ENCODE data around the gene MYO7B. TPM values are rescaled to one million over a fixed set of nuclear protein-coding genes. Genes with fewer than 3 reads are reported as not detected.

MYO7B gene
- total RNA-seq, 1 experiment from 2014 or later: 28.0 TPM

- Histone ChIP-seq H3K4me2 (ENCODE audit: low read length) (no peak overlapping the region), H3K36me3 (ENCODE audit: low read depth, low read length) (peaks cover 46% of the 10 kb centered on the region; the same call in 1 of the 2 replicates), H3K4me1 (ENCODE audit: insufficient read depth, low read length) (no peaks in the 10 kb centered on the region), H3K27ac (ENCODE audit: low read length) (no peak overlapping the region), H3K4me3 (ENCODE audit: low read length) (no peak overlapping the region), H4K20me1 (ENCODE audit: low read length) (peaks cover 19% of the 10 kb centered on the region), H3K79me2 (ENCODE audit: low read length) (peaks cover 100% of the 10 kb centered on the region), H3K27me3 (ENCODE audit: low read length) (no peaks in the 10 kb centered on the region), H3K9me2 (replicated peaks; ENCODE audit: low read length) (no peaks in the 10 kb centered on the region), H3K9ac (ENCODE audit: low read length) (no peak overlapping the region), H2AFZ (ENCODE audit: low read length) (no peak overlapping the region), H3F3A (ENCODE audit: low read length, unreplicated experiment) (no peaks in the 10 kb centered on the region), H3K9me3 (ENCODE audit: low read length) (no peaks in the 10 kb centered on the region)
- ATAC-seq: no peak
- ChIA-PET POLR2A (ENCODE audit: unreplicated experiment) (no interaction called here), CTCF (no interaction called here)
- no TSS peak for BruUV-seq (replicated peaks)
- DNase-seq: no peak
- intact Hi-C loops (cut with micrococcal nuclease): no loop called here
- TF ChIP-seq EZH2phosphoT487 (IDR thresholded peaks at IDR 0.05; ENCODE audit: borderline replicate concordance, low read length): no peak
- no peak for TF ChIP-seq EZH2 (IDR thresholded peaks at IDR 0.05; ENCODE audit: low read length, unreplicated experiment)
- TF ChIP-seq CTCF (conservative IDR thresholded peaks at IDR 0.05; ENCODE audit: low read depth, low read length): no peak
These were observed 19.3 kb upstream of the MYO7B start for GRCh38 chr2:127516041-127516762.

- TF ChIP-seq CTCF (conservative IDR thresholded peaks at IDR 0.05; ENCODE audit: low read depth, low read length): no peak
- no peak for TF ChIP-seq EZH2phosphoT487 (IDR thresholded peaks at IDR 0.05; ENCODE audit: borderline replicate concordance, low read length)
- no peak for TF ChIP-seq EZH2 (IDR thresholded peaks at IDR 0.05; ENCODE audit: low read length, unreplicated experiment)
- Histone ChIP-seq H3K9me3 (ENCODE audit: low read length) (no peaks in the 10 kb centered on the region), H2AFZ (ENCODE audit: low read length) (no peak overlapping the region), H3F3A (ENCODE audit: low read length, unreplicated experiment) (no peaks in the 10 kb centered on the region), H3K9me2 (replicated peaks; ENCODE audit: low read length) (no peaks in the 10 kb centered on the region), H3K4me2 (ENCODE audit: low read length) (no peak overlapping the region), H3K79me2 (ENCODE audit: low read length) (peaks cover 100% of the 10 kb centered on the region), H3K4me3 (ENCODE audit: low read length) (no peak overlapping the region), H3K27me3 (ENCODE audit: low read length) (no peaks in the 10 kb centered on the region), H3K27ac (ENCODE audit: low read length) (no peak overlapping the region), H3K36me3 (ENCODE audit: low read depth, low read length) (peaks cover 45% of the 10 kb centered on the region), H3K4me1 (ENCODE audit: insufficient read depth, low read length) (no peaks in the 10 kb centered on the region), H4K20me1 (ENCODE audit: low read length) (peaks cover 18% of the 10 kb centered on the region), H3K9ac (ENCODE audit: low read length) (no peak overlapping the region)
- DNase-seq (no peak), ATAC-seq (no peak)
- ChIA-PET CTCF (no interaction called here), POLR2A (ENCODE audit: unreplicated experiment) (no interaction called here)
- BruUV-seq (replicated peaks): no TSS peak
- intact Hi-C loops (cut with micrococcal nuclease): no loop called here
These were observed 18.0 kb upstream of the MYO7B start for GRCh38 chr2:127517465-127517864.

GRCh38 chr2:127520424-127520823 is 15.1 kb upstream of the MYO7B start:
- Histone ChIP-seq H3K79me2 (ENCODE audit: low read length) (peaks cover 100% of the 10 kb centered on the region), H3K9me3 (ENCODE audit: low read length) (no peaks in the 10 kb centered on the region), H3K9ac (ENCODE audit: low read length) (no peak overlapping the region), H2AFZ (ENCODE audit: low read length) (no peak overlapping the region), H3K4me2 (ENCODE audit: low read length) (no peak overlapping the region), H3K36me3 (ENCODE audit: low read depth, low read length) (peaks cover 46% of the 10 kb centered on the region), H3K9me2 (replicated peaks; ENCODE audit: low read length) (no peaks in the 10 kb centered on the region), H3K4me1 (ENCODE audit: insufficient read depth, low read length) (peaks cover 8% of the 10 kb centered on the region; the same call in 1 of the 2 replicates), H3K27ac (ENCODE audit: low read length) (no peak overlapping the region), H3K27me3 (ENCODE audit: low read length) (no peaks in the 10 kb centered on the region), H4K20me1 (ENCODE audit: low read length) (peaks cover 23% of the 10 kb centered on the region), H3F3A (ENCODE audit: low read length, unreplicated experiment) (no peaks in the 10 kb centered on the region), H3K4me3 (ENCODE audit: low read length) (no peak overlapping the region)
- TF ChIP-seq CTCF (conservative IDR thresholded peaks at IDR 0.05; ENCODE audit: low read depth, low read length) (no peak), EZH2 (IDR thresholded peaks at IDR 0.05; ENCODE audit: low read length, unreplicated experiment) (no peak), EZH2phosphoT487 (IDR thresholded peaks at IDR 0.05; ENCODE audit: borderline replicate concordance, low read length) (no peak)
- POLR2A ChIA-PET (ENCODE audit: unreplicated experiment): no interaction called here
- BruUV-seq (replicated peaks): no TSS peak
- intact Hi-C loops (cut with micrococcal nuclease): no loop called here
- ATAC-seq: no peak
- CTCF ChIA-PET: no interaction called here
- DNase-seq: no peak
